Activated CD4-positive, alpha-beta T cell treated with anti-CD3 and anti-CD28 coated beads for 36 hours (primary cell): ENCODE data around the gene PADI1. TPM values are rescaled to one million over a fixed set of nuclear protein-coding genes. Genes with fewer than 3 reads are reported as not detected.

Source experiments
- ATAC-seq: fragments of 200-7000 bp; cut with Tn5 transposase; one replicate; pipeline ENCODE4 v1.10.0; 2021; ENCODE audit warnings: mild to moderate bottlenecking, moderate library complexity
- CTCF ChIA-PET: fragments of 350-600 bp; sonication (Branson Sonifier 250); formaldehyde crosslinking; loops from one replicate; lab custom pipeline; 2021; ENCODE audit warnings: antibody characterized with exemption; lab: Charles Lee
- POLR2A ChIA-PET: fragments of 350-600 bp; sonication (Branson Sonifier 250); formaldehyde crosslinking; loops from one replicate; lab custom pipeline; 2021; ENCODE audit warnings: antibody characterized with exemption, inconsistent platforms; lab: Charles Lee
- DNase-seq: peaks from one replicate; pipeline ENCODE4 v3.0.0-alpha.2; 2020
- H3K27ac Mint-ChIP-seq: one replicate; pipeline ENCODE4 v1.8.0; 2021; ENCODE audit warnings: mixed read lengths
- H3K27me3 Mint-ChIP-seq: one replicate; pipeline ENCODE4 v1.8.0; 2021; ENCODE audit warnings: mixed read lengths
- H3K36me3 Mint-ChIP-seq: one replicate; pipeline ENCODE4 v1.8.0; 2021; ENCODE audit warnings: low read depth, mixed read lengths
- H3K4me1 Mint-ChIP-seq: one replicate; pipeline ENCODE4 v1.8.0; 2021; ENCODE audit warnings: mixed read lengths
- H3K4me3 Mint-ChIP-seq: one replicate; pipeline ENCODE4 v1.8.0; 2021; ENCODE audit warnings: mild to moderate bottlenecking, moderate library complexity, mixed read lengths
- H3K9me3 Mint-ChIP-seq: one replicate; pipeline ENCODE4 v1.8.0; 2021; ENCODE audit warnings: low read depth, mixed read lengths
- intact Hi-C, 2 experiments: fragments of 100-400 bp; cut with DNase I in 1 of 2; cut with micrococcal nuclease in 1 of 2; formaldehyde crosslinking; loops; one replicate each; pipeline versions ENCODE4 v1.14.2 to v1.15.1; 2022 to 2024; cut with DNase I, micrococcal nuclease
- total RNA-seq, 2 experiments: library from RNA; stranded (reverse); gene quantifications; one replicate each; pipeline ENCODE4 v1.2.3, GENCODE V29; 2021

The PADI1 gene
- total RNA-seq, 2 experiments from 2014 or later, result not detected

DNA sequence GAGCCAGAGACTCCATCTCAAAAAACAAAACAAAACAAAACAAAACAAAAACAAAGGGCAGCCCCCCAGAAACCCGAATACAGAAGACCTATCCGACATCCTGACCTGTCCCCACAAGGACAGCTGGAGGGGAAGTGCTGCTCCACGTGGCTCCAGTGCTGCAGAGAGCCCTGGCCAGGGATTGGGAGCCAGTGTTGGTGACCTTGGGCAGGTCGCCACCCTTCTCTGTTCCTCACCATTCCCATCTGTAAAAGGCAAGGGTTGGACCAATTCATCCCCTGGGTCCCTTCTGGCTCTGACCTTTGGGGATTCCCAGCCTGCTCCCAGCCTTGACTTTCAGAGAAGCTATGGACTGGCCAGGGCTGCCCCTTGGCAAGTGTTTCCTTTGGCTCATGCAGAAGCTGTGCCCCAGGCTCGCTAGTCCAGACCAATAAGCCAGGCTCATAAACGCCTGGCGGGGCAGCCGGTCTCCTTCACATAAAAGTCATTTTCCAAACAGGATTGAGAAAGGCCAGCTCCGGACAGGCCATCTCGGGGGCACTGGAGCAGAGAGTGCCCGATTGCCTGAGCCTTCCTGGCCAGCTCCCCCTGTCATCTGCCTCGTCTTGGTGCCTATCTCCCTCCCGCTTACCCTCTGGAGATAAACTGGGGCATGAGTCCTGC is 20.0 kb upstream of the PADI1 start:
- Mint-ChIP-seq H3K4me3 (no peak overlapping the region), H3K36me3 (peaks cover 2% of the 10 kb centered on the region), H3K9me3 (peaks cover 9% of the 10 kb centered on the region), H3K27ac (no peak overlapping the region), H3K4me1 (peaks cover 37% of the 10 kb centered on the region), H3K27me3 (no peaks in the 10 kb centered on the region)
- no peak for DNase-seq
- POLR2A ChIA-PET, result no interaction called here
- CTCF ChIA-PET, result interaction anchor here (0.6 to 1.4 kb wide), 3 partner anchors 14 to 60 kb away, joined by 3 to 6 read pairs (median 4); no protein-coding TSS in a partner anchor
- intact Hi-C loops, result no loop called here
- no peak for ATAC-seq

DNA sequence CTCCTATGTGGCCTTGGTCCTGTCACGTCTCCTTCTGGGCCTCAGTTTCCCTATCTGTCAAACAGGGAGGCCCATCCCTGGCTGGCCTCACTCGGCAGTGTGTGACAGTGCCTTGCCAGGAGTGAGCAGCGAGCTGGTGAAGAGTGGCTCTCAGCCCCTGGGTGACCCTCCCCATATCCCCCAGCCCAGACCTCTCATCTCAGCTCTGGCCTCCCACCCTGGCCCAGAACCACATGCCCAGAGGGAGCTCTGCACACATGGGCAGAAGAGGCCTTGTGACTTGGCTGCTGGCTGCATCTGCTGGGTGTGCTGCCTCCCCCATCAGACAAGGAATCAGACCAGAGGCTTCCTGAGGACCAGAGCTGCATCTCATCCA is 19.5 kb upstream of the PADI1 start:
- Mint-ChIP-seq H3K9me3 (peaks cover 9% of the 10 kb centered on the region), H3K4me3 (no peak overlapping the region), H3K36me3 (peaks cover 2% of the 10 kb centered on the region), H3K27ac (no peak overlapping the region), H3K27me3 (no peaks in the 10 kb centered on the region), H3K4me1 (peaks cover 33% of the 10 kb centered on the region)
- DNase-seq (no peak), ATAC-seq (no peak)
- CTCF ChIA-PET, result interaction anchor here (0.6 to 1.6 kb wide), 4 partner anchors 14 to 61 kb away, joined by 3 to 6 read pairs (median 4); no protein-coding TSS in a partner anchor
- POLR2A ChIA-PET, result no interaction called here
- intact Hi-C loops, result no loop called here

DNA sequence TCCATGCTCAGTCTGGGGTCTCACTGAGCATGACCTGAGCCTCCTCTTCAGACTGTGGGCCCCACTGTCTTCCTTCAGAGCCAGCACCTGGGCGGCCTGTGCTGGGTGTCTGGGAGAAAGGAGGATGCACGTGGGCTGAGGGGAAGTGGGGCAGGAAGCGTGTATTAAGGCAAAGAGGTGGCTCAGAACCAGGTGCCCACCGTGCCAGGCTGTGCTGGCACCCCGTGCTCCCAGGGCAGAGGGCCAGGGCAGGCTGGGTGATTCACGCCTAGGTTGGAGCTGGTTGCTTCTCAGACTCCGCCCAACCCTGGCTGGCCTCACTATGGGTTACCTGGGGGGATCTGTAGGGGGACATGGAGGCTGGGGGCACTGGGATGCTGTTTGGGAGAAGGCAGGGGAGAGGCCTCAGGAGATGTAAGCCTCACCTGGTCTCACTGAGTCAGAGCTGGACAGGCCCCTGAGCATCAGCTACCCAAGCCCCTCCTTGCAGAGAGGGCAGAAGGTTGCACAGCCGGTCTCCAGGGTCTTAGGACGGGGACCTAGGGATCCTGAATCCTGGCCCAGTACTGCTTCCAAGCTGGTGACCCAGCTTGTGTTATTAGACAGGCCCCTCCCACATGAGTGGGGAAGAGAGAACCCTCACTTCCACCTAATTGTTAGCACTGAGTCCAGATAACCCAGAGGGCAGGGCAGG is 18.6 kb upstream of the PADI1 start:
- Mint-ChIP-seq H3K27ac (peak overlapping the region; percentile 55), H3K9me3 (peaks cover 6% of the 10 kb centered on the region), H3K4me1 (peaks cover 24% of the 10 kb centered on the region), H3K27me3 (no peaks in the 10 kb centered on the region), H3K4me3 (no peak overlapping the region), H3K36me3 (peaks cover 2% of the 10 kb centered on the region)
- ATAC-seq (no peak), DNase-seq (no peak)
- ChIA-PET POLR2A (no interaction called here), CTCF (interaction anchor here (1.6 kb wide), 1 partner anchor 17 kb away, joined by 3 read pairs; no protein-coding TSS in a partner anchor)
- intact Hi-C loops, result no loop called here

DNA sequence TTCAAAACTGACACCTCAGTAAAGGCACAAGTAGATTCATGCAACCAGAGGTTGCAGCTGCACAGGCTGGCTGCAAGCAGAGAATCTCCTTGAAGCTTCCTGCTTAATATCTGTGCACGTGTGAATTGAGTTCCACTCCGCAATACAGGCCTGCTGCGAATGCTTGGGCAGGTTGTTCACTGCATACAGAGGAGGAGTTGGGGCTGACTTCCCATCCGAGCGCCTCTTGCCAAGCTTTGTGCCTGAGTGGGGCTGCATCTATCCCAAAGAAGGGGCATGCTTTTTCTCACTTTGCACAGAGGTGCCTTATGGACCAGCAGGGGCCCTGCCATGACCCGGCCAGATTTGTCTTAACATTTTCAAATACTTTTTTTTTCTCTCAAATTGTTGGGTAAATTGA is 17.9 kb upstream of the PADI1 start:
- Mint-ChIP-seq H3K4me3 (no peak overlapping the region), H3K36me3 (peaks cover 2% of the 10 kb centered on the region), H3K9me3 (peaks cover 5% of the 10 kb centered on the region), H3K4me1 (peaks cover 18% of the 10 kb centered on the region), H3K27me3 (peaks cover 1% of the 10 kb centered on the region), H3K27ac (no peak overlapping the region)
- intact Hi-C loops, result no loop called here
- ChIA-PET POLR2A (interaction anchor here (0.7 kb wide), 1 partner anchor 171 kb away, joined by 3 read pairs; no protein-coding TSS in a partner anchor), CTCF (interaction anchor here (0.8 to 1.6 kb wide), 2 partner anchors 13 to 17 kb away, joined by 3 read pairs; no protein-coding TSS in a partner anchor)
- ATAC-seq (no peak), DNase-seq (no peak)

DNA sequence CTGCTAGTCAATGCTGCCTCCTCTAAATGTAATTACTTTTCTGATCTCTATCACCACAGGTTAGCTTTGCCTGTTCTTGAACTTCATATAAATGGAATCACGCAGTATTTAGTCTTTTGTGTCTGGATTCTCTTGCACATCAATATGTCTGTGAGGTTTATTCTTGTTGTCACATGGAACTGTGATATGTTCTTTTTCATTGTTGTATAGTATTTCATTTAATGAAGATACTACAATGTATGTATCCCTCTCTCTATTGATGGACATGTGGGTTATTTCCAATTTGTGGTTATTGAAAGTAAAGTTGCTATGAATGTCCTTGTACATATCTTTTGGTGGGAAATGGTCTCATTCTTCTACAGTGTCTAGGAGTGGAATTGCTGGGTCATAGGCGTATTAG is 16.7 kb upstream of the PADI1 start:
- ATAC-seq (no peak), DNase-seq (no peak)
- H3K36me3 Mint-ChIP-seq, result peaks cover 2% of the 10 kb centered on the region
- POLR2A ChIA-PET, result no interaction called here
- H3K9me3 Mint-ChIP-seq, result peaks cover 5% of the 10 kb centered on the region
- intact Hi-C loops, result no loop called here
- CTCF ChIA-PET, result no interaction called here
- peaks cover 15% of the 10 kb centered on the region for H3K4me1 Mint-ChIP-seq
- no peak overlapping the region for H3K27ac Mint-ChIP-seq
- H3K4me3 Mint-ChIP-seq, result no peak overlapping the region
- peaks cover 1% of the 10 kb centered on the region for H3K27me3 Mint-ChIP-seq

DNA sequence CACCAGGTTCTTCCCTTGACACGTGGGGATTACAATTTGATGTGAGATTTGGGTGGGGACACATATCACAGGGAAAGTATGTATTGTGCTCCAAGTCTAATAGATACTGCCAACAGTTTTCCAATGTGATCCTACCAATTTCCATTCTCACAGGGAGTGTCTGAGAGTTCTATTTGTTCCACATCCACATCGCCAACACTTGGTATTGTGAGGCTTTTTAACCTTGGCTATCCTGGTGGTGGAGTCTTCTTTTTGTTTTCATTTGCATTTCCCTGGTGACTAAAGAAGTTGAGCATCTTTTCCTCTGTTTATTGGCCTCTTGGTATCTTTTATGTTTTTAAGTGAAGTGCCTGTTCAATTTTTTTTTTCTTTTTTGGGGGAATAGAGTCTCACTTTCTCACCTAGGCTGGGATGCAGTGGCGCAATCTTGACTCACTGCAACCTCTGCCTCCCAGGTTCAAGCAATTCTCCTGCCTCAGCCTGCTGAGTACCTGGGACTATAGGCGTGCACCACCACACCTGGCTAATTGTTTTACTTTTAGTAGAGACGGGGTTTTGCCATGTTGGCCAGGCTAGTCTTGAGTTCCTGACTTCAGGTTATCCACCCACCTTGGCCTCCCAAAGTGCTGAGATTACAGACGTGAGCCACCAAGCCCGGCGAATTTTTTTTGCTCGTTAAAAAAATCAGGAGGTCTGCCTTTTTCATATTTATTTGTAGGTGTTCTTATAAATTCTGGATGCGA is 15.9 kb upstream of the PADI1 start:
- Mint-ChIP-seq H3K36me3 (peaks cover 2% of the 10 kb centered on the region), H3K27ac (no peak overlapping the region), H3K9me3 (peaks cover 5% of the 10 kb centered on the region), H3K4me3 (no peak overlapping the region), H3K4me1 (peaks cover 15% of the 10 kb centered on the region), H3K27me3 (peaks cover 1% of the 10 kb centered on the region)
- intact Hi-C loops, result no loop called here
- ChIA-PET CTCF (interaction anchor here (0.7 kb wide), 1 partner anchor 48 kb away, joined by 3 read pairs; no protein-coding TSS in a partner anchor), POLR2A (no interaction called here)
- DNase-seq (no peak), ATAC-seq (no peak)

DNA sequence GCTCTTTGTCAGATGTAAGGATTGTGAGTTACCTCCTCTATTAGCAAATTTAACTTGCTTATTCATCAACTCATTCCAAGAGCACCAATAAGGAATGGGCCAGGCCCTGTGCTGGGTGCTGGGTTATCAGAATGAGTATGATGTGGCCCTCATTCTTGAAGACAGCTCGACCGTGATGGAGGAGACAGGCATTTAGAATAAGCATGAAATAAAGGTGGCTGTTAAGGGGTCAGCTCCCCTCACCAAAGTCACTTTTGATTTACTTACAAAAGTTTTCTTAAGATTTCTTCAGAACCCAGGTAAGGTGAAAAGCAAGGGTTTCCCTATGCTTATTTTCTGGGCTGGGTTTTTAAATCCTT is 15.3 kb upstream of the PADI1 start:
- H3K36me3 Mint-ChIP-seq, result peaks cover 2% of the 10 kb centered on the region
- intact Hi-C loops, result no loop called here
- peaks cover 1% of the 10 kb centered on the region for H3K27me3 Mint-ChIP-seq
- ATAC-seq, result no peak
- H3K27ac Mint-ChIP-seq, result no peak overlapping the region
- H3K4me1 Mint-ChIP-seq, result peaks cover 15% of the 10 kb centered on the region
- H3K4me3 Mint-ChIP-seq, result no peak overlapping the region
- ChIA-PET POLR2A (no interaction called here), CTCF (interaction anchor here (0.7 kb wide), 1 partner anchor 47 kb away, joined by 3 read pairs; no protein-coding TSS in a partner anchor)
- no peak for DNase-seq
- peaks cover 5% of the 10 kb centered on the region for H3K9me3 Mint-ChIP-seq

DNA sequence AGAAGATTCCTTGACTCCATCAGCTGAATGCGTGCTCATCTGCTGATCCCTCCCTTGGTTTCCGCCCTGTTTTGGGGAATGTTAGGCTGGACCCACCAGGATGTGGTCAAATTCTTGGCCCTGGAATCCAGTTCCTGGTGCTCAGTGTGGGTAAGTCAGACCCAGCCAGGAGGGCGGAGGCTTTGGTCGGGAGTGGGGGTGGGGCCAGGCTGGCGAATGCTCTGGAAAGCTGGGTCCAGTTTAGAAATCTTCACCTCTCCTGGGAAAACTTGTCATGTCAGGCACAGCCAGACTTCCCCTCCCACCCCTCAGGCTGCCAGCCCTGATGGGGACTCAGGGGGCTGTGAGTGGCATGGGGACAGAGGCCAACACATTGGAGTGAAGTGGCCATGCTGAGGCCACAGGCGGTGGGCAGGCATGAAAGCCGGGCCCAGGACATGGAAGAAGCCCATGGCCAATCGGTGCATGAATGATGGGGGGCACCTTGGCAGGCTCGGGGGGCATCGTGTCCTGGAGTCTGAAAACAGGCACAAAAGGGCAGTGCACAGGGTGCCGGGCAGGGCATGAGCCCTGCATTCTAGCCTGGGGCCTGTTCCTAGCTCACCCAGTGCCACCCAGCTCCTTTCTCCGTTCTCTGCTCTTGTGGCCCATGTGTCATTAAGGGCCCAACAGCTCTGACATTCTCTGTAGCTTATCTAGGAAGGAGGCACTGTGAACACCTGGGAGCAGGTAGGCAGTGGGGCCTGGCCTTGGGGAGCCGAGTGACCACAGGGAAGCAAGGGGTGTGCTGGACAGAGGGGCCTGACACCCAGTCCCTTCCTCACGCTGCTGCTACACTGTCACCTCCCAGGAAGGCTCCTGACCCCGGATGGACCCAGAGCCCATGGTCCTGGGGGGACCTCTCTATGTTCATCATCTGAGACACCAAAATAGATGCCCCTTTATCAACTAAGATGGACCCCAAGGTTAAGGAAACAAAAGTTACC is 14.6 kb upstream of the PADI1 start:
- H3K27me3 Mint-ChIP-seq, result peaks cover 1% of the 10 kb centered on the region
- CTCF ChIA-PET, result interaction anchor here (0.7 kb wide), 1 partner anchor 46 kb away, joined by 3 read pairs; no protein-coding TSS in a partner anchor
- H3K4me3 Mint-ChIP-seq, result no peak overlapping the region
- peaks cover 2% of the 10 kb centered on the region for H3K36me3 Mint-ChIP-seq
- DNase-seq (no peak), ATAC-seq (no peak)
- H3K9me3 Mint-ChIP-seq, result peaks cover 5% of the 10 kb centered on the region
- POLR2A ChIA-PET, result no interaction called here
- H3K27ac Mint-ChIP-seq, result no peak overlapping the region
- intact Hi-C loops, result no loop called here
- peaks cover 15% of the 10 kb centered on the region for H3K4me1 Mint-ChIP-seq

DNA sequence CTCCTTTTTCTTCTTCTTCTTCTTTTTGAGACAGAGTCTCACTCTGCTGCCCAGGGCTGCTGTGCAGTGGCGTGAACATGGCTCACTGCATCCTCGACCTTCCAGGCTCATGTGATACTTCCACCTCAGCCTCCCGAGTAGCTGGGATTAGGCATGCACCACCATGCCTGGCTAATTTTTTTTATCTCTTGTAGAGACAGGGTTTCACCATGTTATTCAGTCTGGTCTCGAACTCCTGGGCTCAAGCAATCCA is 13.0 kb upstream of the PADI1 start:
- peaks cover 2% of the 10 kb centered on the region for H3K36me3 Mint-ChIP-seq
- peaks cover 2% of the 10 kb centered on the region for H3K4me1 Mint-ChIP-seq
- POLR2A ChIA-PET, result interaction anchor here (0.6 kb wide), 1 partner anchor 721 kb away, joined by 4 read pairs; no protein-coding TSS in a partner anchor
- ATAC-seq (no peak), DNase-seq (no peak)
- intact Hi-C loops, result no loop called here
- CTCF ChIA-PET, result interaction anchor here (0.7 kb wide), 1 partner anchor 62 kb away, joined by 3 read pairs; no protein-coding TSS in a partner anchor
- no peak overlapping the region for H3K27ac Mint-ChIP-seq
- no peak overlapping the region for H3K4me3 Mint-ChIP-seq
- H3K9me3 Mint-ChIP-seq, result peaks cover 5% of the 10 kb centered on the region
- peaks cover 1% of the 10 kb centered on the region for H3K27me3 Mint-ChIP-seq

DNA sequence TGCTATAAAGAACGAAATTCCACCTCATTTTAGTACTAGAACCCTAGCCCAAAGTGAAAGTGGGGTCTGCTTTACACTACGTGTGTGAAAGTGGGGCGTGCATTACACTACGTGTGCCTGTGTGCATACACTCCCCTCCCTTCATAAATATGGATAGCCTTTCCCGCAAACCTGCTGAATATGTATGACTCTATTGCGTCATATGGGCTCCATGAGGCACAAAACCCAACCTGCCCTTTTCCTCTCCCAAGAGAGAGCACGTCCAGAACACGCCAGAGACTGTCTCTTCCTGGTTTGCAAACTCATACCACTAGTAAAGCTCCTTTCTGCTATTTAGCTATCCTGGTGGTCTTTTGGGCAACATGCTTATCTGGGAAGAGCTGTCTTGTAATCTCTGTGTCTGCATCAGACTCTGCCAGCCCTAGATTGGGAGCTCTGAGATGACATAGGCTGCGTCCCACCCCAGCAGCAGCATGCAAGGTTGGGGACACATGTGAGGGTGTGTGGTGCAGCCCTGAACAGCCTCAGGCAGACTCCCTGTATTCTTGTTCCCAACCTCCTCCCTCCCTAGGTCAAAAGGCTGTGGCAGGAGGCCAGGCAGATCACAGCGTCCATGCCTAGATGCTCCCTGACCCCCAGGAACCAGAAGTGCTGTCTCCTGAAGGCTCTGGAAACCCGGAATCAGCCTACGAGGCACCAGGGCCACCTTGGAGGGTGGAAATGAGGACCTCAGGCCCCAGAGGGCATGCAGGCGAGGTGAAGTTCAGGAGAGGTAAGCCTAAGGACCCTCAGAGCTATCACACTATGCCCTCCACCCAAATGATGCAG is 12.3 kb upstream of the PADI1 start:
- no peaks in the 10 kb centered on the region for H3K4me1 Mint-ChIP-seq
- intact Hi-C loops, result no loop called here
- H3K9me3 Mint-ChIP-seq, result peaks cover 5% of the 10 kb centered on the region
- peaks cover 2% of the 10 kb centered on the region for H3K36me3 Mint-ChIP-seq
- POLR2A ChIA-PET, result no interaction called here
- no peak overlapping the region for H3K4me3 Mint-ChIP-seq
- H3K27me3 Mint-ChIP-seq, result peaks cover 1% of the 10 kb centered on the region
- ATAC-seq (no peak), DNase-seq (no peak)
- H3K27ac Mint-ChIP-seq, result no peak overlapping the region
- CTCF ChIA-PET, result interaction anchor here (0.6 kb wide), 1 partner anchor 20 kb away, joined by 3 read pairs; no protein-coding TSS in a partner anchor
